Measurements from ENCODE around the gene P2RY6. TPM values are rescaled to one million over a fixed set of nuclear protein-coding genes. Genes with fewer than 3 reads are reported as not detected.

Gene P2RY6
- total and polyA plus RNA-seq, 12 donors = 0.83 to 13.0 (median 1.8) TPM

GRCh38 chr11:73257342-73258103 is 14.6 kb upstream of the P2RY6 start:
- Histone ChIP-seq H3K4me1 (peaks cover 8 to 17% (median 14%) of the 10 kb centered on the region in 9 donors), H3K27ac (peak overlapping the region in 7 of 10 donors; percentile 56 to 84 (median 70)), H3K9me3 (no peaks in the 10 kb centered on the region), H3K27me3 (no peaks in the 10 kb centered on the region), H3K36me3 (no peaks in the 10 kb centered on the region), H3K4me3 (no peak overlapping the region)
- DNase-seq = peak in 1 of 2 donors; percentile 48
- 59 to 60% methylated on average over 6 of the region's 6 CpGs for WGBS, 2 donors
- intact Hi-C loops (cut with DNase I) = no loop called here
- peak; percentile 62 to 87 (median 68) for ATAC-seq
- TF ChIP-seq CTCF (IDR thresholded peaks at IDR 0.05) = no peak

- Histone ChIP-seq H3K27me3 (peaks cover 0 to 8% (median 0%) of the 10 kb centered on the region in 7 donors), H3K4me3 (no peak overlapping the region), H3K36me3 (no peaks in the 10 kb centered on the region), H3K27ac (peak overlapping the region in 7 of 10 donors; percentile 56 to 84 (median 70)), H3K9me3 (no peaks in the 10 kb centered on the region), H3K4me1 (peaks cover 8 to 17% (median 14%) of the 10 kb centered on the region in 9 donors)
- intact Hi-C loops (cut with DNase I) = no loop called here
- no peak for DNase-seq
- 85 to 95% methylated on average over 7 of the region's 7 CpGs for WGBS, 2 donors
- peak in 4 of 8 donors; percentile 12 to 31 (median 14) for ATAC-seq
- TF ChIP-seq CTCF (IDR thresholded peaks at IDR 0.05) = no peak
Measured at GRCh38 chr11:73258104-73259035, 13.8 kb upstream of the P2RY6 start.

- ATAC-seq = no peak
- TF ChIP-seq CTCF (IDR thresholded peaks at IDR 0.05) = no peak
- Histone ChIP-seq H3K4me1 (peaks cover 8 to 23% (median 18%) of the 10 kb centered on the region in 9 donors), H3K4me3 (no peak overlapping the region), H3K36me3 (no peaks in the 10 kb centered on the region), H3K27ac (no peak overlapping the region), H3K27me3 (peaks cover 0 to 20% (median 5%) of the 10 kb centered on the region in 7 donors), H3K9me3 (no peaks in the 10 kb centered on the region)
- intact Hi-C loops (cut with DNase I) = no loop called here
- WGBS, 2 donors = 74 to 98% methylated on average over 3 of the region's 3 CpGs
- no peak for DNase-seq
Measured at GRCh38 chr11:73259406-73260126, 12.6 kb upstream of the P2RY6 start.

GRCh38 chr11:73260127-73260457 is 12.0 kb upstream of the P2RY6 start:
- H3K9me3 ChIP-seq = no peaks in the 10 kb centered on the region
- no peak for TF ChIP-seq CTCF (IDR thresholded peaks at IDR 0.05)
- no peaks in the 10 kb centered on the region for H3K36me3 ChIP-seq
- H3K27me3 ChIP-seq = peaks cover 0 to 25% (median 9%) of the 10 kb centered on the region in 7 donors
- no peak for DNase-seq
- no peak for ATAC-seq
- no peak overlapping the region for H3K27ac ChIP-seq
- H3K4me3 ChIP-seq = no peak overlapping the region
- peaks cover 8 to 28% (median 19%) of the 10 kb centered on the region in 9 donors for H3K4me1 ChIP-seq
- intact Hi-C loops (cut with DNase I) = no loop called here

All from heart right ventricle (tissue), 16 donors.